H1 (cell line): ENCODE results near the gene PAF1. TPM values are rescaled to one million over a fixed set of nuclear protein-coding genes. Genes with fewer than 3 reads are reported as not detected.

Experiments used
- GTF2F1 ChIP-seq: IDR thresholded peaks from 2 replicates; pipeline ENCODE4 v1.6.1; 2012; ENCODE audit warnings: low read depth, low read length, improper control_type of control experiment, borderline replicate concordance
- JUN ChIP-seq: IDR thresholded peaks from 2 replicates; pipeline ENCODE4 v1.6.1; 2011; ENCODE audit warnings: low read depth, mild to moderate bottlenecking, improper control_type of control experiment, low read length
- RFX5 ChIP-seq: IDR thresholded peaks from 2 replicates; pipeline ENCODE4 v1.6.1; 2011; ENCODE audit warnings: low read depth, low read length, improper control_type of control experiment, borderline replicate concordance
- RNF2 ChIP-seq: fragments of 200-900, 300-1000 bp; sonication (generic); IDR thresholded peaks from 2 replicates; pipeline ENCODE4 v1.7.1; 2016; ENCODE audit warnings: borderline replicate concordance, low read depth, mild to moderate bottlenecking, antibody characterized with exemption, low read length; ENCODE audit not compliant: poor library complexity, severe bottlenecking; ENCODE audit errors: missing control alignments
- SAP30 ChIP-seq: fragments of 300-600 bp; sonication (generic); IDR thresholded peaks from 2 replicates; pipeline ENCODE4 v1.7.1; 2012; ENCODE audit warnings: low read length, moderate library complexity, mild to moderate bottlenecking, inconsistent platforms; ENCODE audit not compliant: insufficient read depth, insufficient replicate concordance
- SIN3A ChIP-seq, 2 experiments: IDR thresholded peaks in 1 of 2; conservative IDR thresholded peaks in 1 of 2; 2 replicates each; pipeline ENCODE4 v1.6.1; 2011 to 2012; ENCODE audit warnings: low read length in 2 of 2, improper control_type of control experiment in 1 of 2, low read depth in 1 of 2, mild to moderate bottlenecking in 1 of 2
- SIRT6 ChIP-seq: IDR thresholded peaks from one replicate; pipeline ENCODE4 v1.7.1; 2012; ENCODE audit warnings: low read length, inconsistent platforms
- polyA plus RNA-seq, 7 experiments: library from polyadenylated mRNA; depleted of rRNA in 3 of 7; stranded (reverse) in 5 of 7; unstranded in 2 of 7; fragments of >200 nt in 5 of 7; fragments of 200-250 nt in 2 of 7; gene quantifications; 1 replicate in 5 of 7; 2 replicates in 1 of 7; 4 replicates in 1 of 7; pipeline versions ENCODE4 v1.2.1 to v1.2.3, GENCODE V29; 2011 to 2013; ENCODE audit warnings: missing spikeins in 2 of 7, mixed read lengths in 2 of 7
- total RNA-seq: library from RNA; stranded (reverse); fragmentation: NEBNext Ultra II Directional; extraction: Animal tissue kit (Norgen Biotek cat#: 25700); gene quantifications from 2 replicates; pipeline ENCODE4 v1.2.1, GENCODE V29; 2021

The PAF1 gene
- total and polyA plus RNA-seq, 2 of the 8 experiments (the other 6 are each of a cell fraction or from before 2014, with no cell fraction given), result 31.4 to 58.6 TPM

DNA sequence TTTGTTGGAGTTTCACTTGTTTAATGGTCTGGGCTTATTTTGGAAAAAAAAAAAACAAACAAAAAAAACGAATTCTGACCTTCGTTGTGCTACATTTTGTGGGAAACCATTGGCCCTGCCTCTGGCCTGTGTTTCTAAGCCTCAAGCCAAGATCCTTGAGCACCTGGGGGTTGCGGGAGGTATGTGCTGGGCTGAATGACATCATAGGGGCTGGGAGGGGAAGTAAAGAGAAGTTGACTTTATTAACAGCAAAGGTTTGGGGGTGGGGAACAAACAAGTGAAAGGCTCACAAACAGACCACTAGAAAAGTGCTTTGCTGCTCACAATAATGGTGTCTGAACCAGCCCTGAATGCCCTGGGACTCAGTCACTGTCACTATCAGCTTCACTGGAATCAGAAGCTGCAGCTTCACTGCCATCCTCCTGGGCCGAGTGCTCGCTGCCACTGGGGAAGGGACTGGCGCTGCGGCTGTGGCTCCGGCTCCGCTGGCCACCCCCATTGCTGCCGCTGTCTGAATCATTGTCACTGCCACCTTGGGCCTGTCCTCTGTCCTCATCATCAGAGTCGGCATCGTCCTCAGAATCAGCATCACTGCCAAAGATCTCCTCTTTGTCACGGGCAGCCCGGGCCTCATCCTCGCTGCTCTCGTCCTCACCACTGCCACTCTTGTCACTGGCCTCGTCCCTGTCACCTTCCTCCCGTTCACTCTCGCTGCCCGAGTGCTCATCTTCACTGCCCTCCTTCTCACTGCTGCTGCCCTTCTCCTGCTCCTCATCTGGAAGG lies 5.1 kb downstream of the PAF1 start (continued):
- TF ChIP-seq SIN3A (conservative IDR thresholded peaks at IDR 0.05 in 1 of 2, IDR thresholded peaks at IDR 0.05 in 1 of 2; ENCODE audit: low read depth in 1 of 2, low read length in 2 of 2) (no peak), JUN (no peak), GTF2F1 (no peak), SAP30 (no peak), RNF2 (no peak), RFX5 (no peak), SIRT6 (no peak)
